Skeletal muscle tissue (tissue), 4 donors: ENCODE measurements around the gene GOLIM4. TPM values are rescaled to one million over a fixed set of nuclear protein-coding genes. Genes with fewer than 3 reads are reported as not detected.

Experiments
- H3K27ac ChIP-seq: one replicate; pipeline ENCODE4 v1.7.0; 2013; ENCODE audit warnings: mild to moderate bottlenecking, low read depth, low read length, inconsistent platforms
- H3K27me3 ChIP-seq, 3 donors: one replicate each; pipeline ENCODE4 v1.7.0; 2013; ENCODE audit warnings: low read length in 3 of 3; ENCODE audit not compliant: control insufficient read depth in 3 of 3, insufficient read depth in 3 of 3
- H3K36me3 ChIP-seq, 3 donors: one replicate each; pipeline ENCODE4 v1.7.0; 2013; ENCODE audit warnings: low read length in 3 of 3; ENCODE audit not compliant: control insufficient read depth in 3 of 3, insufficient read depth in 3 of 3
- H3K4me1 ChIP-seq, 3 donors: one replicate each; pipeline ENCODE4 v1.7.0; 2013; ENCODE audit warnings: low read length in 3 of 3, mild to moderate bottlenecking in 3 of 3; ENCODE audit not compliant: control insufficient read depth in 3 of 3, insufficient read depth in 3 of 3
- H3K4me3 ChIP-seq, 3 donors: one replicate each; pipeline ENCODE4 v1.7.0; 2013; ENCODE audit warnings: low read length in 3 of 3
- H3K9ac ChIP-seq, 3 donors: one replicate each; pipeline ENCODE4 v1.7.0; 2013; ENCODE audit warnings: low read length in 3 of 3, mild to moderate bottlenecking in 3 of 3, moderate library complexity in 2 of 3, low read depth in 1 of 3
- H3K9me3 ChIP-seq, 3 donors: one replicate each; pipeline ENCODE4 v1.7.0; 2013; ENCODE audit warnings: low read length in 3 of 3; ENCODE audit not compliant: control insufficient read depth in 3 of 3
- total RNA-seq: library from RNA; depleted of rRNA; stranded (reverse); fragments of >200 nt; gene quantifications from one replicate; pipeline ENCODE4 v1.2.3, GENCODE V29; 2014
- donor health status: Osteomylitis.

Gene GOLIM4
- total RNA-seq, 1 donor from 2014 or later, result 23.5 TPM

DNA sequence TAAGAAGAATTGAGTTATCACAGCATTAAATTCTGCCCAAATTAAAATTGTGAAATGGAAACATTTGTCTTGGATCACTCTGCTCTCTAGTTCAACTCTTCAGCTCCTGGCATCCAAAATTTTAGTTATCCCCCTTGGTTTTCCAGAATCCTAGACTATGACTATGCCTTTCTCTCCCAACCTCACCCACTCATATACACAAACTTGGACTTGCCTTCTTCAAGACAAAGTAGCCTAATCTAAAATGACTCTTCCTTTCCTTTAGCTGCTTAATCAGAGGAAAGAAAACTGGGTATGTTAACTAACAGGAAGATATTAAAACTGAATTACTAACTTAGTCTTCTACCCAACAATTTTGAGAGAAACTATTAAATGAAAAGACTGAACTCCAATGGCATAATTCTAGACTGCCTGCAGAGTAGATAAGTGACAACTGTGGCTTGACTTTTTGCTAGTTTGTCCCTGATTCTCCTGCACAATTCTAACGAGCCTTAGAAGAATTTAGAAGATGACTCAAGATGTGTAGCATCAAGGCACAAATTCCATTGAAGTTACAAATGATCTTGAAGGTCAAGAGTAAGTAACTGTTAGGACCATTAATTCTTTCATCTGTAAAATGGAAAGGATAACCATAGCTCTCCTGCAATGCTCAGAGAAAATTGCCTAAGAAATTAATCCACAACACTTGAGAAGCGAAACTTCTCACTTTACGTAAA lies 5.2 kb upstream of the GOLIM4 start:
- H3K4me3 ChIP-seq, result no peak overlapping the region
- no peaks in the 10 kb centered on the region for H3K9me3 ChIP-seq
- peaks cover 3 to 8% (median 3%) of the 10 kb centered on the region in 3 donors for H3K4me1 ChIP-seq
- H3K36me3 ChIP-seq, result no peaks in the 10 kb centered on the region
- H3K27me3 ChIP-seq, result no peaks in the 10 kb centered on the region
- H3K27ac ChIP-seq, result no peak overlapping the region
- no peak overlapping the region for H3K9ac ChIP-seq

DNA sequence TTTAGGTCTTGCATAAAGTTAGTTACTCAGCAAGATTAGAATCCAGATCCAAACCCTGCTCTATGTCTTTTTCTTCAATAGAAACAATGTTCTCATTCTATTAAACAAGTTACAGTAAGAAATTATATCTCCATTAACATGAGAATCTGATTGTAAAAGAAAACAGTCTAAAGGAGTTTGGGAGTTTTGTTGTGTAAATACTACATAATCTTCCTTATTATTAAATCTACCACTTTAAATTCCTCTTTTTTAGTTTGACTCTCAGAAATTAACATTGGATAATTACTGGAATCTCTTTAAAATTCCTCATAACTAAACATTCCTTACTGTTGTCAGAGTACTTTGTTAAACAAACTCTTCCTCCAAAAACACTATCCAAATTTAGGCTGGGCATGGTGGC lies 1.7 kb upstream of the GOLIM4 start:
- peak overlapping the region in 1 of 3 donors; percentile 87 for H3K9ac ChIP-seq
- H3K4me1 ChIP-seq, result peaks cover 8 to 19% (median 11%) of the 10 kb centered on the region in 3 donors
- H3K9me3 ChIP-seq, result no peaks in the 10 kb centered on the region
- no peaks in the 10 kb centered on the region for H3K36me3 ChIP-seq
- no peaks in the 10 kb centered on the region for H3K27me3 ChIP-seq
- H3K27ac ChIP-seq, result no peak overlapping the region
- H3K4me3 ChIP-seq, result no peak overlapping the region

DNA sequence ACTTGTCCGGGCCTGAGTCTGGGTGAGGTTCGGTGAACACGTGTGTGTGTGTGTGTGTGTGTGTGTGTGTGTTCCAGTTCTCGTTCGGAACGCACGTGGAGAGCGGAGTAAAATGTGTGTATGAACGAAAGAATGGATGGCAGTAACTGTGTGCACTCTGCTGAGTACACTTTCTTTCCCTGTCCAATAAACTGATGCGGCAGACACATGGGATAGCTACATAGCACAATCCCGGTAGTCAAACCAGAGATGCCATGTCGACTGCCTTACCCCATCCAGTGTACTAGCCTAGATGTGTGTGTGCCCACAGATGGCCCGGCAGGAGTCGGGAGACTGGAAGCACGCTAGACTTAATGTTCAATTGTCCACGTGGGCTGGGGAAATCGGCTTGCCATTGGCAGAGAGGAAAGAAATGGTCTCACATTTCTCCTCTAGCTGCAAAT lies 507 bp upstream of the GOLIM4 start:
- H3K27me3 ChIP-seq, result no peaks in the 10 kb centered on the region
- no peaks in the 10 kb centered on the region for H3K9me3 ChIP-seq
- peak overlapping the region; percentile 94 for H3K27ac ChIP-seq
- H3K4me3 ChIP-seq, result peak overlapping the region; percentile 92 to 99 (median 93)
- no peaks in the 10 kb centered on the region for H3K36me3 ChIP-seq
- H3K9ac ChIP-seq, result peak overlapping the region; percentile 83 to 90 (median 87)
- H3K4me1 ChIP-seq, result peaks cover 11 to 26% (median 12%) of the 10 kb centered on the region in 3 donors

DNA sequence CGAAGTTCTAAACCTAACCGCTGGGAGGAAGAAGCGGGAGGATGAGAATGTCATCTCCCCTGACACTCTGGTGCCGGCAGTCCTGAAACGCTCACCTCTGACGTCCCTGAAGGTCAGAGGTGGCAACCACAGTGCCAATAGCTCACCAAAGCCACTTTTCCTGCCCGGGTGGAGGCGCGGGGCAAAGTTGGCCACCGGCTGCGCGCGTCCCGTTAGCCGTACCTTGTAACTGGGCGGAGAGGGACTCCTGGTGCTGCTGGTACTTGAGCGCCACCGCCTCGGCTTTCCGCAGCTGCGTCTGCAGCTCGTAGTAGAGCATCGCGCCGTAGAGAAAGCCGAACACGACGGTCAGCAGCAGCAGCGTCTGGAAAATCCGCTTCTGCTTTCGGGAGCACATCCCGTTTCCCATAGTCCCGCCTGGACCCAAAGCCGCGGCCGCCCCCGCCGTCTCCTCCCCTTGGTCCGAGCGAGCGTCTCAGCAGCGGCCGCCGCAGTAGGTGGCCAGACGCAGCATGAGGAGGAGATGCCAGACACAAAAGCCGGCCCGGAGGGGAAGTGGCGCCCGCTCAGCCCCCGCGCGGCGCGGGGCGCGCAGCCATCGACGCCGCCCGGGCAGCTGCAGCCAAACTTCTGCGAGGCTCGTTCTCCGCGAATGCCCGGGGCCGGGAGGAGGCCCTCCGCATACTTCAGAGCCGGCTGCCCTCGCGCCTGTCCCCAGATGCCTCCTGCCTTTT lies 680 bp downstream of the GOLIM4 start:
- no peaks in the 10 kb centered on the region for H3K27me3 ChIP-seq
- H3K4me3 ChIP-seq, result peak overlapping the region; percentile 92 to 99 (median 93)
- peaks cover 12 to 32% (median 16%) of the 10 kb centered on the region in 3 donors for H3K4me1 ChIP-seq
- H3K36me3 ChIP-seq, result no peaks in the 10 kb centered on the region
- no peaks in the 10 kb centered on the region for H3K9me3 ChIP-seq
- peak overlapping the region; percentile 94 for H3K27ac ChIP-seq
- peak overlapping the region; percentile 83 to 90 (median 87) for H3K9ac ChIP-seq

DNA sequence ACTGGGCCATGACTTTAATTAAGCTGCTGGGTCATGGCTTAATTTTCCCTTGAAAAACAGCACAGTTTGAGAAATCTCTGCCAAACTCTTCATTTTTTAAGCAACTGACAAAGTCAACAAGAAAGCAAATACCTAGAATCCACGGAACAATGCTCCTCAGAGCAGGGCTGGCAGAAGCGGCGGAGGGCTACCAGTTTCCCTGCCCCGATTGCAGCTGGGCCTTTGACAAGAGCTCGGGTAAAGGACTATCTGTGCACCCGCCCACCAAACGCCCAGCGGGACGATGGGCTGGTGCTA lies 1.2 kb downstream of the GOLIM4 start:
- peaks cover 12 to 34% (median 16%) of the 10 kb centered on the region in 3 donors for H3K4me1 ChIP-seq
- peak overlapping the region; percentile 94 for H3K27ac ChIP-seq
- peak overlapping the region; percentile 83 to 90 (median 87) for H3K9ac ChIP-seq
- H3K9me3 ChIP-seq, result no peaks in the 10 kb centered on the region
- H3K27me3 ChIP-seq, result no peaks in the 10 kb centered on the region
- no peaks in the 10 kb centered on the region for H3K36me3 ChIP-seq
- H3K4me3 ChIP-seq, result peak overlapping the region; percentile 92 to 99 (median 93)

DNA sequence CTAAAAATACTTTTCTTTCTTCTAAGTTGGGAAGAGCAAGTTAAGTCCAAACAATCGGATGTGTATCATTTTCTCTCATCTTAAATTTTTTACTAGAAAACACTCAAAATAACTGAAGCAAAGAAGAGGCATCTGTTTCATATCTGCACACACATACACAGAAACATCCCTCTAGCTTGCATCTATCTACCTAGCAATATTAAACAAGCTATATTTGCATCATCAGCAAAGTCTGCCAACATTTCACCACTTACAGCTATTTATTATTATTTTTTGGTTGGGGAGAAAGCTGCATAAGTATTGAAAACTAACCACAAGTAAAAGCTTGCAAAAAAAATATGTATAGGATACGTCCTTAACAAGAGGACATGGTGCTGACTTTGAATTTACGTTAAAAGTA lies 1.9 kb downstream of the GOLIM4 start:
- H3K9me3 ChIP-seq, result no peaks in the 10 kb centered on the region
- peak overlapping the region; percentile 83 to 90 (median 87) for H3K9ac ChIP-seq
- no peaks in the 10 kb centered on the region for H3K27me3 ChIP-seq
- H3K36me3 ChIP-seq, result no peaks in the 10 kb centered on the region
- peaks cover 12 to 34% (median 21%) of the 10 kb centered on the region in 3 donors for H3K4me1 ChIP-seq
- H3K4me3 ChIP-seq, result peak overlapping the region; percentile 58 to 99 (median 92)
- H3K27ac ChIP-seq, result peak overlapping the region; percentile 94

DNA sequence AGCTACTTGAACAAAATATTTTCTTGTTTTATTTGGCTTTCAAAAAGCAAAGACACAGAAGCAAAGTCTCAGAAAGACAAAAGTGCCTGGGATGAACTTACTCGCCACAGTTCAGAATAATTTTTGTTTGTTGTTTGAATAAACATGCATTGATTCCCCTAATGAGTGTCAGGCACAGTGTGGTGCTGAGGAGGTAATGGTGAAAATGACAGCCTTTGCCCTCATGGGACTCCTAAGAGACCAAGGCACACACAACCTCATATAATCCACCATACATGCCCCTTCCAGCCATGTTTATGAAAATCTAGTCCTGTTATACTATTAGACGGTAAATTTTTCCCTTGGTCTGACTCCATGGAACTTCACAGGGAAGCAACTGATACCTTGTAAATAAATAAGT lies 2.5 kb downstream of the GOLIM4 start:
- no peaks in the 10 kb centered on the region for H3K36me3 ChIP-seq
- H3K27ac ChIP-seq, result peak overlapping the region; percentile 41
- H3K27me3 ChIP-seq, result no peaks in the 10 kb centered on the region
- peak overlapping the region; percentile 58 to 83 (median 68) for H3K9ac ChIP-seq
- H3K4me1 ChIP-seq, result peaks cover 12 to 34% (median 24%) of the 10 kb centered on the region in 3 donors
- H3K4me3 ChIP-seq, result peak overlapping the region; percentile 58 to 99 (median 92)
- H3K9me3 ChIP-seq, result no peaks in the 10 kb centered on the region

DNA sequence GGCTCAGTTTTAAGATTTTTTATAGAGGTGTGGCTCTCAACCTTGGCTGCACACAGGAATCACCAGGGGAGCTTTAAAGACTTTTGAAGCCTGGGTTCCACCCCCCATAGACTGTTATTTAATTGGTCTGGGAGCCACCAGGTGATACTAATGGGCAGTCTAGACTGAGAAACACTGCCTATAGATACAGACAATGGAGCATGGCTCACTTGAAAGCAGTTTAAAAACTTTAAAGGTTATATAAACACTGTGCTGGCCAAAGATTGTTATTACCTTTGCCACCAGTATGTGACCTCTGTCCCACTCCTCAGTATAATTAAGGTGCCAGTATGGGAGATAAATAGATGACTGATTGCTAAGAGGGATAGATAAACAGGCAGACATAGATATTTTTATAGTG lies 3.8 kb downstream of the GOLIM4 start:
- H3K9ac ChIP-seq, result no peak overlapping the region
- no peak overlapping the region for H3K27ac ChIP-seq
- peaks cover 12 to 37% (median 25%) of the 10 kb centered on the region in 3 donors for H3K4me1 ChIP-seq
- H3K4me3 ChIP-seq, result no peak overlapping the region
- H3K27me3 ChIP-seq, result no peaks in the 10 kb centered on the region
- H3K36me3 ChIP-seq, result no peaks in the 10 kb centered on the region
- no peaks in the 10 kb centered on the region for H3K9me3 ChIP-seq

DNA sequence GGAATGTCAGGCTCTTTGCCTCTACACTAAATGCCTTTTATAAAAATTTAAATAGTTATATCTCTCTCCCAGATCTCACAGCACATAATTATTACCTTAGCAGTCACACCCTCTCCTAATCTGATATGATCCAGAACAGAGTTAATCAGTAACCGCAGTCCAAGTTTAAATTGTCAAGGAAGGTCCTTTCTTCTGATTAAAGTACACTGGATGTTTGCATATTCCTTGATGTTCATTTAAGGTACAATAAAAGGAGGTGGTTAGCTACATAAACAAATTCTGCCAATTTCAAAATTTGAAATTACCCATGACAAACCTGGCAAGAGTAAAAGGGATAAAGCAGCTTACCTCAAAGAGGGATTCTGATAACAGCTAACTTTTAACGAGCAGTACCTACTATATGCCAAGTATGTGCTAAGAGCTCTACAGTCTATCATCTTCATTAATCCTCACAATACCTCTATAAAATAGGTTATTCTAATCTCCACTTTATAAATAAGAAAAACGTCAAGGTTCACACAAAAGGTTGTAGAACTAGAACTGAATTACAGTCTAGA lies 4.3 kb downstream of the GOLIM4 start:
- Histone ChIP-seq H3K36me3 (no peaks in the 10 kb centered on the region), H3K27me3 (no peaks in the 10 kb centered on the region), H3K27ac (no peak overlapping the region), H3K4me1 (peaks cover 12 to 31% (median 25%) of the 10 kb centered on the region in 3 donors), H3K9ac (no peak overlapping the region), H3K9me3 (no peaks in the 10 kb centered on the region), H3K4me3 (no peak overlapping the region)
